Ovary (tissue), 3 donors: ENCODE results near the gene ZFPL1.

Source experiments
- CTCF ChIP-seq, 3 donors: fragments of 450-650 bp in 2 of 3; fragments of 200-600 bp in 1 of 3; IDR thresholded peaks; one replicate each; pipeline versions ENCODE4 v1.5.1 to v1.8.0; 2016 to 2022; ENCODE audit warnings: antibody characterized with exemption in 3 of 3, mild to moderate bottlenecking in 1 of 3
- EP300 ChIP-seq: sonication (generic); formaldehyde crosslinking; IDR thresholded peaks from one replicate; pipeline ENCODE4 v1.6.1; 2017; ENCODE audit warnings: antibody characterized with exemption
- POLR2A ChIP-seq: fragments of 450-650 bp; IDR thresholded peaks from one replicate; pipeline ENCODE4 v1.6.1; 2017; ENCODE audit warnings: antibody characterized with exemption, mild to moderate bottlenecking, moderate library complexity
- donor health status: DM: no; HTN: no; CAD: no.

GRCh38 chr11:65051398-65051858 is 32.6 kb upstream of the ZFPL1 start:
- TF ChIP-seq POLR2A = no peak
- TF ChIP-seq CTCF (IDR thresholded peaks at IDR 0.05) = no peak
- TF ChIP-seq EP300 = no peak
